Measurements from ENCODE around the gene MOGAT3. TPM values are rescaled to one million over a fixed set of nuclear protein-coding genes. Genes with fewer than 3 reads are reported as not detected.

MOGAT3 gene
- total and polyA plus RNA-seq, 7 donors: not detected

- no peak for ATAC-seq
- Histone ChIP-seq H3K4me1 (peaks cover 4% of the 10 kb centered on the region), H3K4me3 (peak overlapping the region; percentile 48), H3K27me3 (ENCODE audit: insufficient read depth in 3 of 3, low read length in 2 of 3) (peaks cover 0 to 75% (median 40%) of the 10 kb centered on the region in 3 donors), H3K36me3 (ENCODE audit: insufficient read depth in 1 of 2, low read depth in 1 of 2) (peaks cover 0 to 12% of the 10 kb centered on the region in 2 donors), H3K27ac (no peak overlapping the region), H3K9me3 (no peaks in the 10 kb centered on the region)
- intact Hi-C loops (cut with DNase I): no loop called here
- no peak for DNase-seq
- TF ChIP-seq, protein P1, sequence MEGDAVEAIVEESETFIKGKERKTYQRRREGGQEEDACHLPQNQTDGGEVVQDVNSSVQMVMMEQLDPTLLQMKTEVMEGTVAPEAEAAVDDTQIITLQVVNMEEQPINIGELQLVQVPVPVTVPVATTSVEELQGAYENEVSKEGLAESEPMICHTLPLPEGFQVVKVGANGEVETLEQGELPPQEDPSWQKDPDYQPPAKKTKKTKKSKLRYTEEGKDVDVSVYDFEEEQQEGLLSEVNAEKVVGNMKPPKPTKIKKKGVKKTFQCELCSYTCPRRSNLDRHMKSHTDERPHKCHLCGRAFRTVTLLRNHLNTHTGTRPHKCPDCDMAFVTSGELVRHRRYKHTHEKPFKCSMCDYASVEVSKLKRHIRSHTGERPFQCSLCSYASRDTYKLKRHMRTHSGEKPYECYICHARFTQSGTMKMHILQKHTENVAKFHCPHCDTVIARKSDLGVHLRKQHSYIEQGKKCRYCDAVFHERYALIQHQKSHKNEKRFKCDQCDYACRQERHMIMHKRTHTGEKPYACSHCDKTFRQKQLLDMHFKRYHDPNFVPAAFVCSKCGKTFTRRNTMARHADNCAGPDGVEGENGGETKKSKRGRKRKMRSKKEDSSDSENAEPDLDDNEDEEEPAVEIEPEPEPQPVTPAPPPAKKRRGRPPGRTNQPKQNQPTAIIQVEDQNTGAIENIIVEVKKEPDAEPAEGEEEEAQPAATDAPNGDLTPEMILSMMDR (IDR thresholded peaks at IDR 0.05): no peak
- WGBS, 3 donors: 1 to 2% (median 2%) methylated on average over 70 to 75 of the region's 75 CpGs
Observed at GRCh38 chr7:101164071-101164840, 36.6 kb downstream of the MOGAT3 start.

- intact Hi-C loops (cut with DNase I): no loop called here
- peaks cover 4% of the 10 kb centered on the region for H3K4me1 ChIP-seq
Observed at GRCh38 chr7:101163279-101164070, 37.4 kb downstream of the MOGAT3 start.

DNA sequence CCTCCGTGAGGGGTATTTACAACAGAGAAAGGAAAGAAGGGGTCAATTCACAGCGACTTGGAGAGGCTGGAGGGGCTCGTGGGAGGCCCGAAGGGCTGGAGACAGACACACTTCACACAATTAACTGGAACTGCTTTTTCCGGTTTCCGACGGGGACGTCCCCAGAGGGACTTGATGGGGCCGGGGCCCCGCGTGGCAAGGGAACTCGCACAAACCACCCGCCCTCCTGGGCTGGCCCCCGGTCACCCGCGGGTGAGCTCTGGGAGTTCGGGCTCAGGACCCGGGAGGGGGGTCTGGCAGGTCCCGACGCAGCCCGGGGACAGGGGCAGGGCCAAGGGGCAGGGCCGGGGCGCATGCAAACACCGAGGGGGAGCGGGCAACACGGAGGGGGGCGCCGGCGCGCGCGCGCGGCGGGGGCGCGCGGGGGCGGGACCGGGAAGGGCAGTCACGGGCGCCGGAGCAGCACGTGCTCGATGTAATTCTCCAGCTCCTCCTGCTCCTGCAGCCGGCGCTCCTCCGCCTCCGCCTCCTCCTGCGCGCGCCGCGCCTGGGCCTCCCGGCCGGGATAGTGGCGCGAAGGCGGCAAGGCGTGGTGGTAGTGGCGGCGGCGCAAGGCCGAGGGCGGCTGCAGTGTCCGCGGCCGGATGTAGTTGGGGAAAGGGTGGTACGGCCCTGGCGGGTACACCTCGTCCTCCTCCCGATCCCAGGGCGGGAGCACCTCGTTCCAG lies 38.1 kb downstream of the MOGAT3 start:
- H3K27ac ChIP-seq: no peak overlapping the region
- H3K36me3 ChIP-seq (ENCODE audit: insufficient read depth in 1 of 2, low read depth in 1 of 2): peaks cover 0 to 25% of the 10 kb centered on the region in 2 donors
- intact Hi-C loops (cut with DNase I): no loop called here
- DNase-seq: no peak
- TF ChIP-seq, protein P1 (IDR thresholded peaks at IDR 0.05): no peak
- 2 to 7% (median 3%) methylated on average over 25 to 74 of the region's 74 CpGs for WGBS, 3 donors
- peak overlapping the region; percentile 48 for H3K4me3 ChIP-seq
- H3K9me3 ChIP-seq: no peaks in the 10 kb centered on the region
- peaks cover 0 to 60% (median 34%) of the 10 kb centered on the region in 3 donors for H3K27me3 ChIP-seq (ENCODE audit: insufficient read depth in 3 of 3, low read length in 2 of 3)
- peaks cover 4% of the 10 kb centered on the region for H3K4me1 ChIP-seq
- no peak for ATAC-seq

More at GRCh38 chr7:101163279-101164070, 37.4 kb downstream of the MOGAT3 start:
- Histone ChIP-seq H3K9me3 (no peaks in the 10 kb centered on the region), H3K27me3 (ENCODE audit: insufficient read depth in 3 of 3, low read length in 2 of 3) (peaks cover 0 to 68% (median 37%) of the 10 kb centered on the region in 3 donors), H3K27ac (no peak overlapping the region), H3K4me3 (peak overlapping the region; percentile 48), H3K36me3 (ENCODE audit: insufficient read depth in 1 of 2, low read depth in 1 of 2) (peaks cover 0 to 19% of the 10 kb centered on the region in 2 donors)
- ATAC-seq: no peak
- DNase-seq: no peak
- TF ChIP-seq, protein P1 (IDR thresholded peaks at IDR 0.05): no peak
- WGBS, 3 donors: 1 to 2% (median 2%) methylated on average over 48 to 92 of the region's 92 CpGs

GRCh38 chr7:101161692-101162471 lies 39.0 kb downstream of the MOGAT3 start:
- DNase-seq (no peak), ATAC-seq (no peak)
- Histone ChIP-seq H3K4me1 (peaks cover 4% of the 10 kb centered on the region), H3K4me3 (no peak overlapping the region), H3K9me3 (no peaks in the 10 kb centered on the region), H3K27ac (no peak overlapping the region), H3K36me3 (ENCODE audit: insufficient read depth in 1 of 2, low read depth in 1 of 2) (peaks cover 0 to 33% of the 10 kb centered on the region in 2 donors), H3K27me3 (ENCODE audit: insufficient read depth in 3 of 3, low read length in 2 of 3) (peaks cover 0 to 52% (median 27%) of the 10 kb centered on the region in 3 donors)
- intact Hi-C loops (cut with DNase I): no loop called here
- WGBS, 3 donors: 80 to 83% (median 80%) methylated on average over 17 of the region's 17 CpGs
- TF ChIP-seq, protein P1 (IDR thresholded peaks at IDR 0.05): no peak

Measured in psoas muscle (tissue), 8 donors.